ENCODE measurements around the gene GLT6D1. TPM values are rescaled to one million over a fixed set of nuclear protein-coding genes. Genes with fewer than 3 reads are reported as not detected.

Gene GLT6D1
- total and polyA plus RNA-seq, 2 of the 8 experiments (the other 6 are each of a cell fraction or from before 2014, with no cell fraction given) = 1.3 to 2.1 TPM

- TF ChIP-seq CBX8 (IDR thresholded peaks at IDR 0.05; ENCODE audit: borderline replicate concordance, low read depth, low read length) (no peak), EZH2 (IDR thresholded peaks at IDR 0.05; ENCODE audit: low read depth, low read length, severe bottlenecking) (no peak), RAD21 (IDR thresholded peaks at IDR 0.05 in 1 of 2, conservative IDR thresholded peaks at IDR 0.05 in 1 of 2; ENCODE audit: low read depth in 2 of 2, low read length in 2 of 2) (no peak), SUZ12 (IDR thresholded peaks at IDR 0.05; ENCODE audit: low read length) (no peak), TEAD4 (IDR thresholded peaks at IDR 0.05; ENCODE audit: low read depth, low read length) (no peak), FOSL1 (IDR thresholded peaks at IDR 0.05; ENCODE audit: insufficient read depth, low read depth, low read length) (no peak), RBBP5 (IDR thresholded peaks at IDR 0.05; ENCODE audit: borderline replicate concordance, low read depth, low read length) (no peak), CREB1 (IDR thresholded peaks at IDR 0.05) (no peak), HDAC6 (IDR thresholded peaks at IDR 0.05; ENCODE audit: low read depth, low read length) (no peak), TAF7 (optimal IDR thresholded peaks at IDR 0.05; ENCODE audit: borderline replicate concordance, low read depth, low read length) (peak; percentile 4), HDAC2 (IDR thresholded peaks at IDR 0.05; ENCODE audit: borderline replicate concordance in 1 of 2, low read depth in 2 of 2, low read length in 2 of 2) (0 out of 4 replicates have a peak, but pooled peaks of 1 of the 2 experiments have one; percentile 1), JUN (IDR thresholded peaks at IDR 0.05; ENCODE audit: low read depth, low read length) (no peak), GTF2F1 (IDR thresholded peaks at IDR 0.05; ENCODE audit: borderline replicate concordance, low read depth, low read length) (peak; percentile 46; the same call in 1 of the 2 replicates), CTCF (IDR thresholded peaks at IDR 0.05; ENCODE audit: control extremely low read depth in 1 of 3, insufficient read depth in 1 of 3, low read depth in 1 of 3, low read length in 3 of 3) (no peak), E2F6 (IDR thresholded peaks at IDR 0.05) (peak; percentile 65; the same call in 1 of the 2 replicates), SIX5 (IDR thresholded peaks at IDR 0.05; ENCODE audit: low read depth, low read length) (no peak; the same call in 1 of the 2 replicates), POU5F1 (IDR thresholded peaks at IDR 0.05; ENCODE audit: low read depth, low read length) (no peak), CTBP2 (IDR thresholded peaks at IDR 0.05; ENCODE audit: borderline replicate concordance, insufficient read depth, insufficient read length, low read length) (no peak)
Measured at GRCh38 chr9:135648494-135649410, 9.4 kb upstream of the GLT6D1 start (continued).

Data from H1 (cell line).